ENCODE measurements around the gene PHACTR3. TPM values are rescaled to one million over a fixed set of nuclear protein-coding genes. Genes with fewer than 3 reads are reported as not detected.

PHACTR3 gene
- total and polyA plus RNA-seq, 2 of the 8 experiments (the other 6 are each of a cell fraction or from before 2014, with no cell fraction given): 0.05 to 0.13 TPM

- no peak overlapping the region for H2BK15ac ChIP-seq (ENCODE audit: low read length)
- no peak overlapping the region for H2AFZ ChIP-seq (ENCODE audit: low read length)
- H3K9ac ChIP-seq (replicated peaks in 1 of 4; ENCODE audit: extremely low read depth in 1 of 4, low read depth in 3 of 4, low read length in 3 of 4): no peak overlapping the region
- H3K4me1 ChIP-seq (replicated peaks in 1 of 4; ENCODE audit: control insufficient read depth in 3 of 4, insufficient read depth in 4 of 4, low read length in 3 of 4): no peaks in the 10 kb centered on the region
- no peak overlapping the region for H2BK20ac ChIP-seq (ENCODE audit: low read length)
- no peak overlapping the region for H3K23ac ChIP-seq (ENCODE audit: insufficient read length)
- 75% methylated on average over 7 of the region's 7 CpGs; no CpG with 5 or more reads in 1 of the 2 experiments for WGBS, 2 experiments (ENCODE audit: extremely low coverage in 1 of 2, insufficient coverage in 1 of 2, insufficient read length in 1 of 2, insufficient replicate concordance in 2 of 2, low coverage in 1 of 2, low lambda C conversion rate in 2 of 2, missing lambda C conversion rate in 1 of 2)
- no peak overlapping the region for H4K5ac ChIP-seq (ENCODE audit: insufficient read length, low read depth, low read length)
- CTCF ChIA-PET (ENCODE audit: partially characterized antibody): interaction anchor here (0.6 kb wide), 1 partner anchor 1151 kb away, joined by 3 read pairs; the partner anchor contains the start of gene APCDD1L
- POLR2A ChIA-PET (ENCODE audit: partially characterized antibody): no interaction called here
- no peak overlapping the region for H4K91ac ChIP-seq (replicated peaks; ENCODE audit: insufficient read length, low read length)
- no peak overlapping the region for H2BK5ac ChIP-seq (ENCODE audit: low read depth, low read length)
- H4K20me1 ChIP-seq (replicated peaks in 1 of 2; ENCODE audit: control insufficient read depth in 1 of 2, insufficient read depth in 2 of 2, low read length in 2 of 2): no peaks in the 10 kb centered on the region
- H3K27ac ChIP-seq (ENCODE audit: low read depth, low read length): no peak overlapping the region
- no peaks in the 10 kb centered on the region for H3K23me2 ChIP-seq (ENCODE audit: low read depth, low read length)
- H2BK120ac ChIP-seq (replicated peaks; ENCODE audit: low read depth, low read length): no peak overlapping the region
- no peak overlapping the region for H3K56ac ChIP-seq (replicated peaks; ENCODE audit: insufficient read length, low read depth, low read length)
- H3K4me2 ChIP-seq (ENCODE audit: insufficient read depth in 1 of 2, low read depth in 2 of 2, low read length in 2 of 2): no peak overlapping the region
- DNase-seq (ENCODE audit: low read depth in 1 of 2, low spot score in 2 of 2): no peak
- H3K14ac ChIP-seq (ENCODE audit: insufficient read length): no peak overlapping the region
- no peaks in the 10 kb centered on the region for H3K27me3 ChIP-seq (replicated peaks in 1 of 4; ENCODE audit: control insufficient read depth in 3 of 4, extremely low read depth in 1 of 4, insufficient read depth in 3 of 4, low read length in 3 of 4)
- H3K9me3 ChIP-seq (ENCODE audit: insufficient read depth in 2 of 2, low read depth in 1 of 2, low read length in 1 of 2): peaks cover 95 to 99% of the 10 kb centered on the region in 2 experiments
- no peak overlapping the region for H2AK5ac ChIP-seq (ENCODE audit: low read depth, low read length)
- H3K4ac ChIP-seq (replicated peaks; ENCODE audit: insufficient read length, low read depth, low read length): no peak overlapping the region
- H3K79me1 ChIP-seq (ENCODE audit: low read depth, low read length): no peaks in the 10 kb centered on the region
- FAIRE-seq: no peak
- no peak overlapping the region for H3K18ac ChIP-seq (ENCODE audit: extremely low read depth, low read length)
- no peak overlapping the region for H3K4me3 ChIP-seq (ENCODE audit: extremely low read depth in 1 of 4, insufficient read depth in 2 of 4, low read depth in 3 of 4, low read length in 4 of 4)
- H4K8ac ChIP-seq (ENCODE audit: extremely low read depth, insufficient read depth, low read length): no peak overlapping the region
- no peaks in the 10 kb centered on the region for H3K36me3 ChIP-seq (ENCODE audit: control insufficient read depth in 2 of 4, insufficient read depth in 4 of 4, low read length in 3 of 4)
- no peak overlapping the region for H2BK12ac ChIP-seq (ENCODE audit: low read depth, low read length)
- H3K79me2 ChIP-seq (ENCODE audit: control insufficient read depth in 1 of 2, insufficient read depth in 2 of 2, low read length in 2 of 2): no peaks in the 10 kb centered on the region
- TF ChIP-seq ATF3 (IDR thresholded peaks at IDR 0.05; ENCODE audit: insufficient read depth, low read depth, low read length) (no peak), CTBP2 (IDR thresholded peaks at IDR 0.05; ENCODE audit: borderline replicate concordance, insufficient read depth, insufficient read length, low read length) (no peak), YY1 (IDR thresholded peaks at IDR 0.05; ENCODE audit: low read depth, low read length) (no peak), TBP (IDR thresholded peaks at IDR 0.05; ENCODE audit: low read depth, low read length) (no peak)
Measured at GRCh38 chr20:59666586-59666985, 62.2 kb downstream of the PHACTR3 start.
